GM12892 (cell line): Measurements from ENCODE around the gene GPATCH2.

Experiments used
- POLR2A ChIP-seq: IDR thresholded peaks from 2 replicates; pipeline ENCODE4 v1.6.1; 2011; ENCODE audit warnings: low read depth, low read length, control low read depth
- POLR2AphosphoS5 ChIP-seq: IDR thresholded peaks from 2 replicates; pipeline ENCODE4 v1.6.1; 2011; ENCODE audit warnings: low read depth, low read length, control low read depth
- TAF1 ChIP-seq: IDR thresholded peaks from 2 replicates; pipeline ENCODE4 v1.6.1; 2011; ENCODE audit warnings: low read depth, mild to moderate bottlenecking, control low read depth, low read length, borderline replicate concordance

GRCh38 chr1:217542837-217543236, 88.1 kb downstream of the GPATCH2 start:
- no peak for TF ChIP-seq POLR2A
- TF ChIP-seq POLR2AphosphoS5: no peak
- TF ChIP-seq TAF1: no peak
